Osteoblast (primary cell): ENCODE measurements around the gene DPP10. TPM values are rescaled to one million over a fixed set of nuclear protein-coding genes. Genes with fewer than 3 reads are reported as not detected.

ENCODE experiments used
- DNase-seq: peaks from one replicate; pipeline ENCODE4 v3.0.0; 2011; ENCODE audit warnings: low spot score, mixed read lengths; ENCODE audit not compliant: insufficient read length; ENCODE audit errors: missing footprints
- H2AFZ ChIP-seq: 2 replicates; pipeline ENCODE4 v1.6.0; 2011; ENCODE audit warnings: mild to moderate bottlenecking, low read length
- H3K27ac ChIP-seq: 2 replicates; pipeline ENCODE4 v1.5.1; 2011; ENCODE audit warnings: mild to moderate bottlenecking, low read depth, low read length, moderate library complexity
- H3K27me3 ChIP-seq: 2 replicates; pipeline ENCODE4 v1.6.0; 2012; ENCODE audit warnings: mild to moderate bottlenecking, control low read depth, inconsistent platforms, low read length, moderate library complexity; ENCODE audit not compliant: insufficient read depth
- H3K36me3 ChIP-seq: 2 replicates; pipeline ENCODE4 v1.5.1; 2011; ENCODE audit warnings: mild to moderate bottlenecking, low read length, control low read depth, moderate library complexity; ENCODE audit not compliant: insufficient read depth
- H3K4me1 ChIP-seq: 2 replicates; pipeline ENCODE4 v1.5.1; 2011; ENCODE audit warnings: mild to moderate bottlenecking, low read length, control low read depth, moderate library complexity; ENCODE audit not compliant: insufficient read depth
- H3K4me2 ChIP-seq: 2 replicates; pipeline ENCODE4 v1.6.0; 2011; ENCODE audit warnings: mild to moderate bottlenecking, low read length; ENCODE audit not compliant: insufficient read depth
- H3K4me3 ChIP-seq: fragments of 200-600 bp; sonication (generic); 3 replicates; pipeline ENCODE4 v1.5.1; 2012; ENCODE audit warnings: mild to moderate bottlenecking, low read length, inconsistent platforms; ENCODE audit not compliant: insufficient read depth
- H3K79me2 ChIP-seq: 2 replicates; pipeline ENCODE4 v1.6.0; 2012; ENCODE audit warnings: mild to moderate bottlenecking, low read length, control low read depth, inconsistent platforms; ENCODE audit not compliant: insufficient read depth
- H3K9me3 ChIP-seq: 2 replicates; pipeline ENCODE4 v1.5.1; 2011; ENCODE audit warnings: low read depth, low read length, control low read depth
- H4K20me1 ChIP-seq: 2 replicates; pipeline ENCODE4 v1.6.0; 2012; ENCODE audit warnings: mild to moderate bottlenecking, low read length, control low read depth; ENCODE audit not compliant: insufficient read depth
- CTCF ChIP-seq: IDR thresholded peaks from 2 replicates; pipeline ENCODE4 v1.5.1; 2011; ENCODE audit warnings: mild to moderate bottlenecking, low read depth, low read length, moderate library complexity; ENCODE audit errors: extremely low read depth
- total RNA-seq: library from RNA; depleted of rRNA; stranded (reverse); fragments of >200 nt; gene quantifications from 2 replicates; pipeline ENCODE4 v1.2.3, GENCODE V29; 2012

Gene DPP10
- total RNA-seq, 1 donor, result not detected

DNA sequence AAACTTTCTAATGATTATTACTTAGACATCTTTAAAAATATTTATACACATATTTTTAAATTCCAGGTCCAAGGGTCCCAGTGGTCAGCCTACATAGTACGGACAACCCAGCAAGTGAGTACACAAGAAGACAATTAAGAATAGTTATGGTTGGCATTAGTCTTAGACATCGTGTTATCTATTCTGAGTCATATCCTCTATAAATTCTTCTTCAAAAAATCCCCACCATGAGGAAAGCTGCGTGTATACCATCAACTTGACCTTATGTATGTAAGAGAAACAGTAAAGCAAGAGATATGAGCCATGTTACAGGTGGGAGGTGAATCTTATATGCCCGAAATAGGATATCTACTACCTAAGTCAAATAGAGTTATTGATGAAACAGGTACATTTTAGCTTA lies 1339.8 kb downstream of the DPP10 start:
- H3K9me3 ChIP-seq, result no peaks in the 10 kb centered on the region
- H3K27ac ChIP-seq, result no peak overlapping the region
- no peak for TF ChIP-seq CTCF
- no peak for DNase-seq
- H3K27me3 ChIP-seq, result no peaks in the 10 kb centered on the region
- no peaks in the 10 kb centered on the region for H3K4me1 ChIP-seq
- no peaks in the 10 kb centered on the region for H4K20me1 ChIP-seq
- H2AFZ ChIP-seq, result no peak overlapping the region
- no peaks in the 10 kb centered on the region for H3K79me2 ChIP-seq
- H3K36me3 ChIP-seq, result no peaks in the 10 kb centered on the region
- no peak overlapping the region for H3K4me2 ChIP-seq
- H3K4me3 ChIP-seq, result no peak overlapping the region

DNA sequence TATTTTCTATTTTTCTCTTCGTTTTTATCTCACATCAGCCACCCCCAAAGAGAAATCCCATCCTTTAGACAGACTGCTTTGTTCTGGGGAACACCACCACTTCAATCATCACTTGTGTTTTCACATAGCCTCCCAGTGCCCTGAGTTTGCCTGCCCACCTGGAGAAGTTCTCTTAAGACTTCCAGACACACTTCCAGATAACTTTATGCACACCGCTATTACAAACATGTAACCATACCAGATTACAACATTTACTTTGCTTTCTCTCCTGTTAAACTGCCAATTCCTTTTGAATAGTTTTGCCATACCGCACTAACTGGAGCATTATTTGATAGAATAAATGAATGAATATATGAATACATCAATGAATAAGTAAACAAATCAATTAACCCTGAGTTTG lies 1353.6 kb downstream of the DPP10 start:
- H3K9me3 ChIP-seq, result no peaks in the 10 kb centered on the region
- no peaks in the 10 kb centered on the region for H3K79me2 ChIP-seq
- no peaks in the 10 kb centered on the region for H3K36me3 ChIP-seq
- no peak for TF ChIP-seq CTCF
- no peaks in the 10 kb centered on the region for H3K27me3 ChIP-seq
- H4K20me1 ChIP-seq, result no peaks in the 10 kb centered on the region
- no peak overlapping the region for H3K4me3 ChIP-seq
- H3K27ac ChIP-seq, result no peak overlapping the region
- no peak for DNase-seq
- H3K4me2 ChIP-seq, result no peak overlapping the region
- no peak overlapping the region for H2AFZ ChIP-seq
- no peaks in the 10 kb centered on the region for H3K4me1 ChIP-seq

- Histone ChIP-seq H3K4me2 (no peak overlapping the region), H3K4me1 (no peaks in the 10 kb centered on the region), H3K79me2 (no peaks in the 10 kb centered on the region), H3K9me3 (no peaks in the 10 kb centered on the region), H3K4me3 (no peak overlapping the region), H2AFZ (no peak overlapping the region), H3K27me3 (no peaks in the 10 kb centered on the region), H3K27ac (no peak overlapping the region), H3K36me3 (no peaks in the 10 kb centered on the region), H4K20me1 (no peaks in the 10 kb centered on the region)
- TF ChIP-seq CTCF, result no peak
- DNase-seq, result peak; percentile 8
These were observed 1364.8 kb downstream of the DPP10 start for GRCh38 chr2:115807276-115807675.

GRCh38 chr2:115825912-115826311 lies 1383.5 kb downstream of the DPP10 start:
- Histone ChIP-seq H2AFZ (no peak overlapping the region), H3K4me1 (no peaks in the 10 kb centered on the region), H3K4me3 (no peak overlapping the region), H3K27ac (no peak overlapping the region), H3K27me3 (no peaks in the 10 kb centered on the region), H4K20me1 (no peaks in the 10 kb centered on the region), H3K36me3 (no peaks in the 10 kb centered on the region), H3K9me3 (no peaks in the 10 kb centered on the region), H3K4me2 (no peak overlapping the region), H3K79me2 (no peaks in the 10 kb centered on the region)
- DNase-seq, result peak; percentile 3
- TF ChIP-seq CTCF, result no peak
